GM21526 (cell line): Measurements from ENCODE around the gene UBAC2.
A peak's percentile ranks its signal among the peaks of the same experiment; 100 is the strongest.
"Not testable (repeated sequence)": the region's sequence is repeated elsewhere in the genome, so short reads cannot be mapped to it uniquely, and the experiment has no call there.

Experiments used
- ATAC-seq: cut with Tn5 transposase; IDR thresholded peaks from one replicate; pipeline ENCODE4 v1.9.1; 2021; ENCODE audit warnings: moderate library complexity; ENCODE audit not compliant: unreplicated experiment, low FRiP score

Gene UBAC2

GRCh38 chr13:99182439-99182838 is 18.2 kb upstream of the UBAC2 start:
- ATAC-seq, result no peak

- no peak for ATAC-seq
These were observed 15.0 kb upstream of the UBAC2 start for GRCh38 chr13:99185606-99186005.

- no peak for ATAC-seq
These were observed 10.3 kb upstream of the UBAC2 start for GRCh38 chr13:99190147-99190985.

DNA sequence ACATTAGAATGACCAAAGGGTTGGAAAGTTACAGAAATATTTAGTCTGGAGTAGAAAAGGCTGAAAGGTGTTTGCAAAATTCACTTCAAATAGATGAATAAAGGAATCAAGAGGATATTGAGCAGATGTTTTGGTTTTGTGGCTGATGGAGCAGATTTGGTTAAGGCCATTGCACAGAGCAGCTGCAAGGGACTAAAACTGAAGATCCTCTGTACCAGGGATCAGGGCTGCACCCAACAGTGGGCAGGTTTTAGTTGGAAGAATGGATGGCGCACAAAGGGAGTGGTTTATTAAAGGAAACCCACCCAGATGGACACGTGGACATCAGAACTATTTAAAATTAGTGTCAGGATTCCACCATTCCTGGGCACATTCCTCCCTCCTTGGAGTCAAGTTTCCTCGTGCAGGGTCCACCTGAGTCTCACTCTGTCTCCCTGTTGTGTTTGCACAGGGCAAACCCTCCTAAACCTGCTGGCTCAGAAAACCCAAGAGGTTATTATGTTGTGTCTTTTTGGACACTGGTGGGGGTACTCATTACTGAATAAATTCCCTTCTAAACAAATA is 9.2 kb upstream of the UBAC2 start:
- no peak for ATAC-seq

DNA sequence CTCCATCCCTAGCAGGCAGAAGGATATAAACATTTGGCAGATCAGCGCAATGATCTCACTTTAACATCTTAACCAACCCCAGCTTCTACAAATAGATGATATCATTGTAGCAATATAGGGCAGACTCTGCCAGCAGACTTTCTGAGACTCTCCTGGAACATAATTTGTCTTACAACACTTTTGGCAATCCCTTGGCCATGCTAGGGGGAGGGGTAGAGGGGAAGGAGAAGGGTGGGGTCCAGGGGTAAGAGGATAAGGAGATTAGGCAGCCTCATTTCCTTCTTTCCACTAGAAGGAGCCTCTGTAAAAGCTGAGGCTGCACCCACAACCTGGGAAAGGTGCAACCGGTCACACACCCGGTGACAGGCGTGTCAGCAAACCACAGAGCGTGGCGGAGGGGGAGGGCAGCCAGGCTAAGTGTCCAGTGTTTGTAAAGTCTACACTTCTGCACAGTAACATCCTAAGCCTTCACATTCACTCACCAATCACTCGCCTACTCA is 8.7 kb upstream of the UBAC2 start:
- no peak for ATAC-seq

GRCh38 chr13:99192480-99192879 is 8.2 kb upstream of the UBAC2 start:
- ATAC-seq, result no peak

DNA sequence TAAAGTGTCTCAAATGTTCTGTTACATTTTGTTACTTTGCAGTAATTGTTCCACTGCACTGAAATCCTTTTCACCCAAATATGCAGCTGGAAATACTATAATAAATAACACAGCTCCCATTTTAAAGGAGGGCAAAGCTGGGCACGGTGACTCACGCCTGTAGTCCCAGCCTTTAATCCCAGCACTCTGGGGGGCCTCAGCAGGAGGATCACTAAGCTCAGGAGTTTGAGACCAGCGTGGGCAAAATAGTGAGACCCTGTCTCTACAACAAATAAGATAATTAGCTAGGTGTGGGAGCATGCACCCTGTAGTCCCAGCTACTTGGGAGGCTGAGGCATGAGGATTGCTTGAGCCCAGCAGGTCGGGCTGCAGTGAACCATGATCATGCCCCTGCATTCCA is 7.5 kb upstream of the UBAC2 start:
- ATAC-seq, result no peak

DNA sequence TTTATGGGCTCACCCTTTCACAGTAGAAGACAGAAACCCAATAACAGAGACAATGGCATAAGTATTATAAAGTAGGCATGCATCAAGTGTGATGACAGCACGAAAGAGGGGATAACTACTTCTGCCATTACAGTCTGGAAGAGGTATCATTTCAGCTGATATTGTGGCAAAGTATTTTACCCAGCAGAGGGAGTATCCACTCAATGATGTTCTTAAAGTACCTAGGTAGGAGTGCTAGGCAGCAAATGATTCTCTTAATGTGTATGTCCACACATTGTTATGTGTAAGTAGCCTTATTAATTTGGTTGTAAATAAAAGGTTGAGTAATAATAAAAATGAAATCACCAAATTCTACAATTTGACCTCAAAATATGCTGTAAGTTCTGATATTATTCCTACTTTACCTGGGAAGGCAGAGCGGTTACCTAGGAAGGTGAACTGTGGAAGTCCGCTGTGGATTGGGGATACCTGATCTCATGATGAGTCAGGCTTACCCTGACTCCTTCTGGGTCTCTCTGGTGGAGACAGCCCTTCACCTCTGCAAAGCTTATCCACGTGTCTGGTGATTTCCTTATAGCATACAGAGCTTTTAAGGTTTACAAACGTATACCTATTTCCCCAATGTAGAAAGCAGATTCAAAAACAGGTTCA is 4.1 kb upstream of the UBAC2 start:
- ATAC-seq, result no peak

DNA sequence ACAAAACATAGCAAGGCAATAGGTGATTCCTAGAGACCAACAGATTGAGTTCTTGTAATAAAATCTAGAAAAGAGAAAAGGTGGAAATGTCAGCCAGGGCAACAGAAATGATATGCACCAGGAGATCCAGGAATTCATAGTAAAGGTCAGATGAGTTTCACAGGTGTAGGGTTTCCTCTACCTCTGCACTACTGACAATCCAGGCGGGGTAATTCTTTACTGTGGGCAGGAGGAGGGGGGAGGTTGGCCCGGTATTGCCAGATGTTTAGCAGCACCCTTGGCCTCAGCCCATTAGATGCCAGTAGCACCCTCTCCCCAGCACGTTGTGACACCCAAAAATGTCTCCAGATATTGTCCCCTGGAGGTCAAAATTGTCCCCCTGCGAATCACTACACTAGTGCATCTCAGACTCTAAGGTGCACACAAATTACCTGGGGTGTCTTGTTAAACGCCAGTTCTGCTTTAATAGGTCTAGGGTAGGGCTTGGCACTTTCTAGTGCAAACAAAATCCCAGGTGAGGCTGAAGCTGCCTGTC is 3.5 kb upstream of the UBAC2 start:
- no peak for ATAC-seq

DNA sequence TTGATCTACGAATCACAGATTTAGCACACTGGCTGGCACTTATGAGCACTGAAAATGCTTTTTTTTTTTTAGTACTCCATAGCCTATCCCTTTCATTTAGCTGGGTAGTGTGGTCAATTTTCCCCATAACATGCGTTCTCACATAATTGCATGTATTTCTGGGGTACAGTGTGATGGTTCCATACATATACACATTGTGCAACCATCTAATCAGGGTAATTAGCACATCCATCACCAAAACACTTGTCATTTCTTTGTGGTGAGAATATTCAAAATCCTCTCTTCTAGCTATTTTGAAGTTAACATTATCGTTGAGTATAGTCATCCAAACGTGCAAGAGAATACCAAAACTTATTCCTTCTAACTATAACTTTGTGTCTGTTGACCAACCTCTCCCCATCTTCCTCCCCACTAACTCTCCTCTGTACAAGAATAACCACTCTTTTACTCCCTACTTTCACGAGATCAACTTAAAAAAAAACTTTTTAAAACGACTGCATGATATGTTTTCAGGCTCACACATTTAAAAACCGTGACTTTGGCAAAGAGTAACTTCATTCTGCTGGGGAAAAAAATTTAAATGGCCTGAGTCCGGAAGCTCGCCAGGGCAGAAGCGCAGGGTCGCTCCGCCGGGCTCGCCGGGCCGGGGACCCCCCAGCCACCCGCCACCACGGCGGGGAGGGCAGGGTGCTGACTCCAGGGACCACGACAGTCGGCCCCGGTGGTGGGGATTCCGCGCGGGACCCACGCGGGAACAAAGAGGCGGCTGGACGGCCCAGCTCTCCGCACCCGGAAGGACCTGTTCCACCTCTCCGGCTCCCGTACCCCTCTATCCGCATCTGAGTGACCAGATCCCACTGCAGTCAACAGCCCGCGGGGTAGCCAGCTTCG is 868 bp upstream of the UBAC2 start:
- ATAC-seq, result peak; percentile 2

GRCh38 chr13:99203601-99204579 is 3.2 kb downstream of the UBAC2 start:
- no peak for ATAC-seq

DNA sequence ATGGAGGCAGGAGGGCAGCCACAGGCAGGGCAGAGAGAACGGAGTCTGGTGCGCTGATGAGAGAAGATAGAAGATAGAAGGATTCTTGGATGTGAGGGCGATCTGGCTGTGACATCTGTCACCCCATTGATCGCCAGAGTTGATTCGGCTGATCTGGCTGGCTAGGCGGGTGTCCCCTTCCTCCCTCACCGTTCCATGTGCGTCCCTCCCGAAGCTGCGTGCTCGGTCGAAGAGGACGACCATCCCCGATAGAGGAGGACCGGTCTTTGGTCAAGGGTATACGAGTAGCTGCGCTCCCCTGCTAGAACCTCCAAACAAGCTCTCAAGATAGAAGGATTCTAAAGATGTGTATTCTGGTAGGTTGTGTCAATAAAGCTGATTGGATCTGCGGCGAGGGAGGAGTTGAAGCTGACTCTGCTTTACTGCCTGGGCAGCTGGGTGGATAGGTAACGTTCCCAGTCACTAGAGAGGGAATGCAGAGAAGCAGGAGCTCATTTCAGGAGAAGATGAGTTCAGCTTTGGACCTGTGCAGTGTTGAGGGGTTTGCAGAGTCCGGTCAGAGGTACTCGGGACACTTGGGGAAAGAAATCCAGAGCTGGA is 5.1 kb downstream of the UBAC2 start:
- ATAC-seq, result no peak

DNA sequence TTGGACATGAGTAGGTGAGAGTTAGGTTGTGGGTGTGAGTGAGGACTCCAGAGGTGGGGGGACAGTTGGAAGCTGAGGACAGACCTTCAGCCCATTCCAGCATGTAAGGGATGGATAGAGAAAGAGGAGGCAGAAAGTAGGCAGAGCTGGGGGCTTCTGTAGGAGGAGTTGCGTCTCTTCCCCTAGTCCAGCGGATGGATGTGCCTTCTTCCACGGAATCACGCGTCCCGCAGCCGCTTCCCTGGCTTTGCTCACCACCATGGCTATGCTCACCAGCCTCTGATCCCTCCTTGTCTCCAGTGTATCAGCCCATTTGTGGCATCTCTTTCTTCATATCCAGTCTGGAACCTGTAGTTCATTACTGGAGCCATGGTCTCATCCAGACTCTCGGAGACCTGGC is 5.6 kb downstream of the UBAC2 start:
- ATAC-seq, result no peak

DNA sequence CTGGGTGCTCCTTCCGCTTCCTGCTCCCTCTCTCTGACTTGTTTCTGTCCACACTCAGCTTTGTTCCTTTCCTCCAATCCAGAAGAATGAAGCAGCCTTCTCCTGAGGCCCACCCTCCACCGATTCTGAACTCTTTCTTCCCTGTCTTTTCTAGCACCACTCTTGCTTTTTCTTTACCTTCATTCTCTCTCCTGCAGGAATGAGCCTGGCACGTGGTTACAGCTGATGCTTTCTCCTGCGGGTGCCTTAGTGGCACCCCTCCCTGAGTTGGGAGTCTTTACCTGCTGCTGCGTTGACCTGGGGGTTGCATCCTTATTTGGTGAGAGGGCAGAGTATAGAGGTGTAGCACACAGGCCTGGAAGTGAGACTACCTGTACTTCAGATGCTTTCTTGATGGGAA is 6.2 kb downstream of the UBAC2 start:
- ATAC-seq, result no peak

- ATAC-seq, result no peak
These were observed 6.9 kb downstream of the UBAC2 start for GRCh38 chr13:99207511-99207910.

DNA sequence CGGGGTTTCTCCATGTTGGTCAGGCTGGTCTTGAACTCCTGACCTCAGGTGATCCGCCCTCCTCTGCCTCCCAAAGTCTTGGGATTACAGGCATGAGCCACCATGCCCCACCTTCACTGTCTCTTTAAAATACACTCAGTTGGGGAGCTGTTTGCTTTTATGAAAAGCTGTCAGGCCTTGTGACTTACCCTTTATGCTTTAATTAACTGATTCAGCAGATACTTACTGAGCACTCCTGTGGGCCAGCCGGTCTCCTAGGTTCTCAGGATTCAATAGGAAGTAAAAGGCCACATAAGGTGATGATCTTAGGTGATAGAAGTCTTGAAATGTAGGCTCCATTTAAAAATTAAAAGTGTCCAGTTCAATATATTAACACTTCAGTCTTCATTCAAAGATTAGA is 7.5 kb downstream of the UBAC2 start:
- ATAC-seq, result no peak

GRCh38 chr13:99208845-99209527 is 8.3 kb downstream of the UBAC2 start:
- no peak for ATAC-seq

- not testable (repeated sequence) for ATAC-seq
These were observed 10.0 kb downstream of the UBAC2 start for GRCh38 chr13:99210627-99211026.
